Smooth muscle cell of bladder (primary cell): ENCODE measurements around the gene TEX54. TPM values are rescaled to one million over a fixed set of nuclear protein-coding genes. Genes with fewer than 3 reads are reported as not detected.

Experiments used
- total RNA-seq: library from RNA; depleted of rRNA; stranded (reverse); fragments of >200 nt; gene quantifications from 2 replicates; pipeline ENCODE4 v1.2.3, GENCODE V29; 2014

TEX54 gene
- not detected in 2 replicates for total RNA-seq

DNA sequence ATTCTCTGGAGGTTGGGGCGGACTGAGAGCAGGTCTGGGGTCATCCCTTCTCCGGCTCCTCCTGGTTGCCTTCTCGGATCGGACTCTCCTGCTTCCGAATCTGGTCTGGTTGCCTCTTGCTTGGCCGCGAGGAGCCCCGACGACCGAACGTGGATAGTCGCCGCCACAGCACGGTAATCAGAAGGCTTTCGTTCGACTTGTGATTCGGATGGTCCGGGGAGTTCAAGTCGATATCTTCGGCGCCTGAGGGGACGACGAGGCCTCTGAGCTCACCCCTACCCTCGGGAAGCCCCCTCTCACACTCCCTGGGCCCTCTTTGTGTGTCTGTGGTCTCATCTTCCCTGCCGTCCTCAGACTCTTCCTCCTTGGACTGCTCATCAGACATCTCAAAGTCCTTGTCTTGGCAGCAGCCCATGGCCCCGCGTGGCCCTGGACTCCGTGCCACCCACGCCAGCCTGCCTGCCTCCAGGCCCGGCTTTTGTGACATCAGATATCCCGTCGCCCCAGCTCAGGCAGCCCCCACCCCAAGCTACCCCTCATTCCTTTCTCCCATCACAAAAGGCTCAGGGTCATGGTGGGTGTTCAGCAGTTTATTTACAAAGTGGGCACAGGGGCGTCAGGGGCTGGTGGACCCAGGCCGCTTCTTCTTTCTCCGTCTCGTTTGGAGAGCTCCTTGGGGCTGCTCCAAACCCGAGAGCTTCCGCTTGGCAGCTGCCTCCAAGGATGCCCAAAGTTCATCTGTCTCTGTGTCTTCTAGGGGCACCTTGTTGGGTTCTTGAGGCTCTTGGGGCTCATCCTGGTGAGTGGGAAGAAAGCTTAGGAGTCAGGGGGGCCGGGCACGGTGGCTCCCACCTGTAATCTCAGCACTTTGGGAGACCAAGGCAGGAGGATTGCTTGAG, at the start of gene TEX54:
TSS of gene TEX54 (minus strand) at position 506 of the 899 bp plus-strand sequence.

DNA sequence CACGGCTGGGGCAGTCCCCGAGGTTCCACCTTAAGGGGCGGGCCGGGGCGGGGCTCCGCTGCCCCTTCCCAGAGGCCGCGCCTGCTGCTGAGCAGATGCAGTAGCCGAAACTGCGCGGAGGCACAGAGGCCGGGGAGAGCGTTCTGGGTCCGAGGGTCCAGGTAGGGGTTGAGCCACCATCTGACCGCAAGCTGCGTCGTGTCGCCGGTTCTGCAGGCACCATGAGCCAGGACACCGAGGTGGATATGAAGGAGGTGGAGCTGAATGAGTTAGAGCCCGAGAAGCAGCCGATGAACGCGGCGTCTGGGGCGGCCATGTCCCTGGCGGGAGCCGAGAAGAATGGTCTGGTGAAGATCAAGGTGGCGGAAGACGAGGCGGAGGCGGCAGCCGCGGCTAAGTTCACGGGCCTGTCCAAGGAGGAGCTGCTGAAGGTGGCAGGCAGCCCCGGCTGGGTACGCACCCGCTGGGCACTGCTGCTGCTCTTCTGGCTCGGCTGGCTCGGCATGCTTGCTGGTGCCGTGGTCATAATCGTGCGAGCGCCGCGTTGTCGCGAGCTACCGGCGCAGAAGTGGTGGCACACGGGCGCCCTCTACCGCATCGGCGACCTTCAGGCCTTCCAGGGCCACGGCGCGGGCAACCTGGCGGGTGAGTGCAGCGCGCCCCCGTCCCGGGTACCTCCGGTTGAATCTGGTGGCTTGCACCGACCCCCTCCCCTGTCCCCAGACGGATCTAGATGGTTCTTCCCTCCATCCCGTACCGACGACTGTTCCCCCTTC, 48.4 kb upstream of the TEX54 start, which contains the start of gene SLC3A2:
TSS of gene SLC3A2 (plus strand) at position 94 of the 776 bp plus-strand sequence. CDS start at position 222, 128 bp downstream.

DNA sequence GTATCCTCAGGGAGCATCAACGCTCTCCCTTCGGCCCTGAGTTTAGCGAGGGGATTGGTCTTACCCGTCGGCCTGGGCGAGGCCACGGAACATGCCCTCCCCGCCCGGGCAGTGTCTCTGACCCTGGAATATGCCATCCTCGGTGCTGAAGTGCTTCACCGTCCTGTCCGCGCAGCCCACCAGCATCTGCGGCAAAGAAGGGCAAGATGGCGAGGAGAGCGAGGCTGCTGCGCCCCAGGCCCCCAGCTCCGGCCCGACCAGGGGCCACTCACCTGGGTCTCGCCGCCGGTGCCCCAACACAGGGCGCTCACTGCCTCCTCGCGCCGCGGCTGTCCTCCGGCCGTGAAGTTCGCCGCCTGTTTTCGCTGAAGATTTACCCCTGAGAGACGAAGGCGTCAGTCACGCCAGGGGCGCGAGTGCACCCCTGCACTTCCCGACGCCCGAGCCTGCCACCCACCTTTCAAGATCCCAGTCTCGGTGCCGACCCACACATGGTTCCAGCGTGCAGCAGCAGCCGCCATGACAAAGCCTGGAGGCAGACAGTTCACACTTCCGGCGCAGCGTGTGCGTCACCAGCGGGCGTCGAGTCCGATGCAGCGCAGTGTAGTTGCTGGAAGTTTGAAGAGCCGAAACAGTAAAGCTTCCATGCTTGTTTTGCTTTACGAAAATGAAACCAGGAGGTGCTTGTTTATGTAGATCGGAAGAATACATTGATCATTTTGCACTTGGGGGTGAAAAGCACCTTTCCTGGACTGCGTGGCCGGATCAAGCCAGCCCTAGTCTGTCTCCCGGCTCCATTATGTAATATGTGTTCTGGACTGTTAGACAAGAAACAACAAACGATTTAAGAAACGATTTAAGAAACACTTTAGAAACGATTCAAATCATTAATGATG, 6.7 kb upstream of the TEX54 start, which contains the start of gene WDR74:
TSS of gene WDR74 (minus strand) at position 541 of the 896 bp plus-strand sequence. CDS start at position 521, 20 bp downstream.

DNA sequence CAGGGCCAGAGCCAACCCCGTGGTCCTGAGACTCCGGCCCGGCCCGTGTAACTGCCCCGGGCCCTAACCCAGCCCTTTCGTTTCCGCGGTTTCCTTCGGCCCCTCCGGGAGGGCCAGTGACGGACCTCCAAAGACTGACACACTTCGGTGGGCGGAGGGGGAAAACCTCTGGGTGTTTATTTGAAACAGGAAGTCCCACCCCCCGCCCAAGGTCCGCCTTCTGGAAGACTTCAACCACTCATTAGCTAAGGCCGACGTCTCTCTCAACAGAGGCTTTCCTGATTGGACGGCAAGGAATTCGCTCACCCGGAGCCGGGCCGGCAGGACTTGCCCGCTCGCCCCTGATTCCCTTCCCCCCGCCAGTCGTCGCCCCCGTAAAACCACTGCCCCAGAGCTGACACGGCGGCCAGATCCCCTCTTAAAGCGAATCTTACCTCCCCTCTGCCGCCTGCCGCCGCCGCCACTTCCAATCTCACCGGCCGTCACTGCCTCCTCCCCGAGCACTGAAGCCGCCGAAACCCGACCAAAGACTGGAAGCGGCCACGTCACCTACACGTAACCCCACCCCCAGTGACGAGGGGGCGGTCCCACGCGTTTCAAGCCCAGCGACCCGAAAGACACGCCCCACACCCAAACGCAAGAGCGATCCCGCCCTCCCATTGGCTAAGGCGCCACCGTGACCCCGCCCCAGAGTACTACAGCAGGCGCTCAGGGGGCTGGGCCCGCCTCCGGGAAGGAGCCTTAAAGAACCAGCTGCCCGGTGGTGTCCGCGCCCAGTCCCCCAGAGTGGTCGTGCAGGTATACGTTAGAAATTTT, 913 bp downstream of the TEX54 start, which contains the start of gene STX5:
TSS of gene STX5 (minus strand) at position 532 of the 816 bp plus-strand sequence. CDS start 808 bp downstream, outside the sequence.

DNA sequence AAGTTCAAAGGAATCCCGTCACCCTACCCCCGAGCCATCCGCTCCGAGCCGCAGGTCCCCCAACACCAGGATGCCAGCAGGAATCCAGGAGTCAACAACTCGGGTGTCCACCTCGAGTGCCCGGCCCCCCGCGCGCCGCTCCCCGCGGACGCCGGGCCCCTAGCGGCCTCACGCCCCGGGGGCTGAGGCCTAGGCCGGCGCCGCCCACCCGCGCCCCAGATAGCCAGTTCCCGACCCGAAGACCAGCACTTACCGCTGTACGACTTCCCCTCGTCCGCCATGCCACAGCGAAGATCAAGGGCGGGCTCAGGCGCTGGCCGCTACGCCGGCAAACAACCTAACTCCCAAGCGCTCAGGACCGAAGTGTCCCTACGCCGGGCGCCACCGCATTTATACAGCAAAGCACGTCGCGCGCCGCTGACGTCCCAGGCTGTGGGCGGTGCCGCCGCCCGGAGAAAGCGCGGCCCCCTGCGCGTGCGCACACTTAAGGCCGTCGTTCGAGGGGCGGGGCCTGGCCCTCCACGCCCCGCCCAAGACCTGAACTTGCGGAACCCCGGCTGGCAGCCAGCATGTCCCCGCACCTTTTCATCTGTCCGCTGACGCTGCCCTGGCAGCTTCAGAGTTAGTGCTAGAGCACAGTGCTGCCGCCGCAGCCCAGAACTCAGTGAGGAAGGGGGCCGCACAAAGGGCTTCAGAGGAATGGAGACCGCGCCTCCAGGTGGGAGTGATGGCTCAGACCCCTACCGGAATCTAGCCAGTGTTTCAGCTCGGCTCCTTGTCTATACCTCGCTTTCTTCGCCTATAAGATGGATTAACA, 27.4 kb downstream of the TEX54 start, which contains the start of gene NXF1:
TSS of gene NXF1 (minus strand) at position 365 of the 817 bp plus-strand sequence. CDS start at position 281, 84 bp downstream.

DNA sequence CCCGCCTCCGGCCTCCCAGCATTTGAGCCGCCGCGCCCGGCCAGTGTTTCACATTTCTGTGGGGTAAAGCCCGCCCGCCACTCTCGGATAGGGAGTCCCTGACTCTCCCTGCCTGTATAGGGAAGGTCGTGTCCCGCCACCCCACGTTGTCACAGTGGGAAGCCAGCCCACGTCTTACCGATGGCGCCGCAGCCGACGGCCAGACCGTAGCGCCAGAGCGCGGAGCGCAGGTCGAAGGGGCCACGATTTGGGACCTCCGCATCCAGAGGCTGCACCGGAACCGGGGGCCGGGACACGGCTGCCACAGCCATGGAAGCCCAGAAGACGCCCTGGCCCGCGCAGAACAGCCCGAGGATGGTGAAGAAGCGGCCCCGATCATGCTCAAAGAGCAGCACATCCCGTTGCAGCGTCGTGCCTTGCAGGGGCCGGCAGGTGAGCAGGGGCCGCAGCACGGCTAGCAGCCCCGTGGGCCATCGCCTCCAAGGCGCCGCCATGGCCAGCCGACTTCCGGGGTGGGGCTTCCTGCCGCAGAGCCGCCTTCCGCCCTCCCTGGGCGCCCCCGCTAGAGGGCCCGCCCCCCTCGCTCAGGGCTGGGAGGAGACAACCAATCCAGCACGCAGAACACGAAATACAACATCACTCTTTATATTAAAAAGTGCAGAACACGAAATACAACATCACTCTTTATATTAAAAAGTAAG, 41.0 kb downstream of the TEX54 start, which contains the start of gene TMEM223:
TSS of gene TMEM223 (minus strand) at position 506 of the 701 bp plus-strand sequence. CDS start at position 494, 12 bp downstream.

DNA sequence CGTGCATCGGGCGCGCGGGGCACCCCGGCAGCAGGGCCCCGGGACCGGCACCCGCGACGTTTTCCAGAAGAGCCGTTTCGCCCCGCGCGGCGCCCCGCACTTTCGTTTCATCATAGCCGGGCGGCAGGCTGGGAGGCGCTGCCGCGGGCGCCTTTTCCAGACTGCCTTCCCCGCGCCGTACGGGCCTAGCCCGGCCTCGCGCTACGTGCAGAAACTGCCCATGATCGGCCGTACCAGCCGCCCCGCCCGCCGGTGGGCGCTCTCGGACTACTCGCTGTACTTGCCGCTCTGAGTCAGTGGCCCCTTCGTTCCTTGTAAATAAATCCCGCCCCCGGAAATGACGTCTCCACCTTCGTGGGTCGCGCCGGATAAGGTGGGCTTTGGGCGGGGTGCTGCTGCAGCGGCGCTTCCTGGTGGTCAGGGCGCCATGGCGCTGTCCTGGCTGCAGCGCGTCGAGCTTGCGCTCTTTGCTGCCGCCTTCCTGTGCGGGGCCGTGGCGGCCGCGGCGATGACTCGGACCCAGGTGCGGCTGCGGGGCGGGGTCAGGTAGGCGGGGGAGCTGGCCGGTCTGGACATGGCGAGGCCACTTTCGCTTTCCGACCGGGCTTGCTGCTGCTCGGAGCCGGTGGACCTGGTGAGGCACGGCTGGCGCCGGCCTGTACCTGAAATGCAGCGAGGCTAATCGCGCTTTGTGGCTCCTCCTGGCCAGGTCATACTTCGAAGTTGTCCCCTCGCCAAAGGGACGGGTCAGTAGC, 45.5 kb downstream of the TEX54 start, which contains the start of gene TMEM179B:
TSS of gene TMEM179B (plus strand) at position 398 of the 755 bp plus-strand sequence. CDS start at position 428, 30 bp downstream.

Other genes starting within 250 kb of the TEX54 start
- gene TUT1, start 241.3 kb downstream of the TEX54 start, total RNA-seq = 4.8 and 6.7 TPM in 2 replicates
- gene MTA2, start 231.0 kb downstream of the TEX54 start, total RNA-seq = 110 and 118 TPM in 2 replicates
- 12.8 and 14.3 TPM in 2 replicates for gene EML3, start 220.1 kb downstream of the TEX54 start, total RNA-seq
- gene ROM1, start 219.6 kb downstream of the TEX54 start, total RNA-seq = 5.5 and 7.8 TPM in 2 replicates
- 22.3 and 35.2 TPM in 2 replicates for gene B3GAT3, start 210.9 kb downstream of the TEX54 start, total RNA-seq
- gene GANAB, start 186.2 kb downstream of the TEX54 start, total RNA-seq = 249 and 288 TPM in 2 replicates
- gene INTS5, start 179.5 kb downstream of the TEX54 start, total RNA-seq = 15.1 and 22.9 TPM in 2 replicates
- 39.7 and 43.3 TPM in 2 replicates for gene C11orf98, start 167.6 kb downstream of the TEX54 start, total RNA-seq
- 7.4 and 7.5 TPM in 2 replicates for gene CSKMT, start 167.5 kb downstream of the TEX54 start, total RNA-seq
- gene UQCC3, start 161.2 kb downstream of the TEX54 start, total RNA-seq = 11.7 and 12.1 TPM in 2 replicates
- gene LBHD1, start 160.6 kb downstream of the TEX54 start, total RNA-seq = 2.4 and 3.0 TPM in 2 replicates
- 193 and 199 TPM in 2 replicates for gene UBXN1, start 153.8 kb downstream of the TEX54 start, total RNA-seq
- gene LRRN4CL, start 143.3 kb downstream of the TEX54 start, total RNA-seq = 10.6 and 11.7 TPM in 2 replicates
- 58.3 and 73.6 TPM in 2 replicates for gene BSCL2, start 125.4 kb downstream of the TEX54 start, total RNA-seq
- not detected in 2 replicates for gene GNG3, start 125.2 kb downstream of the TEX54 start, total RNA-seq
- 7.3 and 9.7 TPM in 2 replicates for gene HNRNPUL2, start 105.4 kb downstream of the TEX54 start, total RNA-seq
- 34.0 and 37.4 TPM in 2 replicates for gene TTC9C, start 104.4 kb downstream of the TEX54 start, total RNA-seq
- gene ZBTB3, start 78.7 kb downstream of the TEX54 start, total RNA-seq = 9.7 and 12.7 TPM in 2 replicates
- gene POLR2G, start 71.3 kb downstream of the TEX54 start, total RNA-seq = 62.2 and 77.1 TPM in 2 replicates
- gene TAF6L, start 61.4 kb downstream of the TEX54 start, total RNA-seq = 12.1 and 19.1 TPM in 2 replicates
- gene TMEM179B, start 45.4 kb downstream of the TEX54 start, total RNA-seq = 35.7 and 38.4 TPM in 2 replicates
- 12.8 and 16.0 TPM in 2 replicates for gene TMEM223, start 40.8 kb downstream of the TEX54 start, total RNA-seq
- gene NXF1, start 27.4 kb downstream of the TEX54 start, total RNA-seq = 9.7 and 21.1 TPM in 2 replicates
- gene STX5, start 790 bp downstream of the TEX54 start, total RNA-seq = 46.2 and 49.9 TPM in 2 replicates
- gene WDR74, start 6.7 kb upstream of the TEX54 start, total RNA-seq = 51.0 and 77.9 TPM in 2 replicates
- gene SLC3A2, start 48.1 kb upstream of the TEX54 start, total RNA-seq = 210 and 296 TPM in 2 replicates
- not detected in 2 replicates for gene CHRM1, start 88.5 kb upstream of the TEX54 start, total RNA-seq
- not detected in 2 replicates for gene SLC22A6, start 152.1 kb upstream of the TEX54 start, total RNA-seq
- not detected in 2 replicates for gene SLC22A8, start 183.0 kb upstream of the TEX54 start, total RNA-seq